D341Med (cell line): ENCODE measurements around the gene S100Z.
A peak's percentile ranks its signal among the peaks of the same experiment; 100 is the strongest.
"Not testable (repeated sequence)": the region's sequence is repeated elsewhere in the genome, so short reads cannot be mapped to it uniquely, and the experiment has no call there.

ENCODE experiments used
- DNase-seq: peaks from one replicate; pipeline ENCODE4 v3.0.0; 2012; ENCODE audit warnings: low spot score

Gene S100Z

DNA sequence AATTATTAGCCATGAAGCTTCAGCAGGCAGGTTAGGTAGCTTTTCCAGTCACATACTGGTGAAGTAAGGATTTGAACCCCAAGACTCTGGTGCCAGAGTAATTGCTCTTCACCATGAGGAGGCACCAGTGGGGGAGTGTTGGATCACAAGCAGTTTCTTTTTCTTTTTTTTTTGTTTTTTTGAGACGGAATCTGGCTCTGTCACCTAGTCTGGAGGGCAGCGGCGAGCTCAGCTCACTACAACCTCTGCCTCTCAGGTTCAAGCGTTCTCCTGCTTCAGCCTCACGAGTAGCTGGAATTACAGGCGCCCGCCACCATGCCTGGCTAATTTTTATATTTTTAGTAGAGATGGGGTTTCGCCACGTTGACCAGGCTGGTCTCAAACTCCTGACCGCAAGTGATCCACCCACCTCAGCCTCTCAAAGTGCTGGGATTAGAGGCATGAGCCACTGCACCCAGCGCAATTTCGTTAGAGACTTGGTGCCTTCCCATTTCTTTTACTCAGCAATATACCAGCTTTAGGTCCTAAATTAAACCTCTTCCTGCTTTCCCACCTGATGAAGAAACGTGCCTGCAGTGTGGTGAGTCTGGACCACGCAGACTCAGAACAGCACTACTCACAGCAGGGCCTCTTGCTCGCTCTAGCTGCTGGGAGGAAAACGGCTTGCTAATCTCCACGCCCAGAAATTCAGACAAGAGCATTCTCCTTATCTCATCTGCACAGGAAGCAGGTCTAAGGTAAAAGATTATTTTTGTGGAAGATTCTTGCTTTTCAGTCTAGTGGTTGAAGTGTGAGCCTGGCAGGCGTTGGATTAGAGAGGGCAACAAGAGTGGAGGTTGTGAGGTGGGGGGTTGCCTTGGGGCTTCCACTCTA, at the start of gene S100Z:
Gene S100Z (plus strand): TSS at position 596 of the 873 bp plus-strand sequence. CDS start 25,346 bp downstream, outside the sequence.
- no peak for DNase-seq

DNA sequence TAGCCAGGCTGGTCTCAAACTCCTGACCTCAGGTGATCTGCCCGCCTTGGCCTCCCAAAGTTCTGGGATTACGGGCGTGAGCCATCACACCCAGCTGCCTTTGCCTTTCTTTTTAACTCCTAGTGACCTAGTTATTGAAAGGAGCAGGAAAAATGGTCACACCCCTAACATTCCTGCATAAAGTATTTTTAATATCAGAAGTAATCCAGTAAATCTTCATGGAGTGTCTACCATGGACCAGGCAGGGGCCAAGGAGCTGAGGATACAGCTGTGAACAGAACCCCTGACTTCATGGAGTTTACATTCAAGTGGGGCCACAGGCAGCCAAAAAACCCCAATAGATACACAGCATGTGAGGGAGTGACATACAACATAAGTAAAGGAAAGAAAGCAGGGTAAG, 49.2 kb upstream of the S100Z start:
- no peak for DNase-seq

DNA sequence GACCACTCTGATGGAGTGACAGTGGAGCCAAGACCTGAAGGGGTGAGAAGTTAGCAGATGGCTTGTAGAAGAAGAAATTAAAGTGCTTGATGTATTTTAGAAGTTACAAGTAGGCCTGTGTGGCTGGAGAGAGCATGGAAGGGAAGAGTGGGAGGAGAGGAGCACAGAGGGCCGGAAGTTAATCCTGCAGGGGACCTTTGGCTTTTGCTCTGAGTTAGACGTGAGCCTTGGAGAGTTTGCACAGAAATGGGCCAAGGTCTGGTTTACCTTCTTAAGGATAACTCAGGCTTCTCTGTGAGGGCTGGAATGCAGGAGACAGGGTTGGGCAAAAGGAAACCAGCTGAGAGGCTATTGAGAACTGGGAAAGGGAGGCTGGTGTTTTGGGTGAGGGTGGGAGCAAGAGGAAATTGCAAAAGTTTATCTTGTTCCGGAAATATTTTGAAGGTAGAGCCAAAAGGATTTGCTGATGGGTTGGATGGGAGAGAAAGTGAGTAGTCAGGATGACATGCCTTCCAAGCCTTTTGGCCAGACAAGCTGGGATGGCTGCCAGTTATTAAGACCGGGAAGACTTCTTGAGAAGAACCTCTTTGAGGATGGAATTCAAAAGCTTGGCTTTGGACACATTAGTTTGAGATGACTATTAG, 48.5 kb upstream of the S100Z start:
- no peak for DNase-seq

DNA sequence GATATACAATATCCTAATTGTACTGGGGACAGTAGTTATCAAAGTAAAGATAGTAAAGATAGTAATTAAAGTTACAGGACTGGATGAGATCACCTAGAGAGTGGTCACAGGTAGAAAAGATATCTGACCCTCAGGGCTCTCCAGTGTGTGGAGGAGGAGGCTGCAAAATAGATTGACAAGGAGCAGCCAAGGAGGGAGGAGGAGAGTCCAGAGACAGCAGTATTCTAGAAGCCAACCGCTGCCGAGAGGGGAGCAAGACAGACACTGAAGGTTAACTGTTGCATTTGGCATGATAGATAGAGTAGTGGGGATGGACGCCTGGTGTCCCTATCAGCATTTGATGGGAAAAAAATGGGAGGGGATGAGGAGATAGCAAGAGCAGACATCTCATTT, 48.0 kb upstream of the S100Z start:
- DNase-seq = no peak

- no peak for DNase-seq
Measured at GRCh38 chr5:76804266-76804665, 45.5 kb upstream of the S100Z start.

- DNase-seq = no peak
Measured at GRCh38 chr5:76805821-76806505, 43.9 kb upstream of the S100Z start.

DNA sequence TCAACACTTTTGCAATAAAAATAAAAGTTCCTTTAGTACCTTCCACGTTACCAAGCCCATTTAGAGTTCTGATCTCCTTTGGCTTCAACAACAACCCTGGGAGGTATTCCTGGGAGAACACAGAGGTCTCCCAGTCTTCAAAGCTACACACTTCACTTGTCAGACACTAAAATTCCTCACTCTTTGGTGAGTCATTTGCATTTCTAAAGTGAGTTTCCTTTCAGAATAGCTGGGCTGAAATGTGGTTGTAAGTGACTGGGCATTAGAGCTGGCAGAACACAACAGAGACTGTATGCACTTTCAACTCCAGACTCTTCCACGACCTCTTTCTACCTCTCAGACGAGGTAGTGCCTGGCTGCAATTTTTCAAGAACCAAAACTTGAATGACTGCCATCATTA, 42.5 kb upstream of the S100Z start:
- no peak for DNase-seq

DNA sequence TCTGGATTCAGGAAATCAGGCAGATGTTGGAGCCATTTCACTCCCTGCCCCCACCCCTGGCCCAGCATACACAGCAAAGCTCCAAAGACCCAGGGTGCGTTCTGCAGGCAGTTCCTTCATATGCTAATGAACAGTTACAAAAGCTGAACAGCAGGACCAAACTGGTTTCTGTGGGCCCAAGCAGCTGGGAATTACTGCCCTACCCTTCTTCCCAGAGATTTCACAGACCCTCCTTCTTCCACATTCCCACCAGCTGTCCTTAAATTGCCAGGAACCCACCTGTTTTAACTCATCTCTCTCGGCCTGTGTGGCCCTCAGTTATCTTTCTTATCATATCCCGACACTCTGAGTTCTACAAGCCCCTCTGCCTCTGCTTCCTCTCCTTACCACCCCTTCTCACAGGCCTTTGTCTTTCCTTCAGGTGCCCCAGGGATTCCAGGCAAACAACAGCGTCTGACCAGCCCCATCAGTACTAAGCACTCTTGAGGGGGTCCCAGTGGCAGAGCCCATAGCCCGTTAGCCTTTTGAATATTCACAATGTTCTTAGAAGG, 41.6 kb upstream of the S100Z start:
- DNase-seq = no peak

- no peak for DNase-seq
Measured at GRCh38 chr5:76809141-76809540, 40.7 kb upstream of the S100Z start.

DNA sequence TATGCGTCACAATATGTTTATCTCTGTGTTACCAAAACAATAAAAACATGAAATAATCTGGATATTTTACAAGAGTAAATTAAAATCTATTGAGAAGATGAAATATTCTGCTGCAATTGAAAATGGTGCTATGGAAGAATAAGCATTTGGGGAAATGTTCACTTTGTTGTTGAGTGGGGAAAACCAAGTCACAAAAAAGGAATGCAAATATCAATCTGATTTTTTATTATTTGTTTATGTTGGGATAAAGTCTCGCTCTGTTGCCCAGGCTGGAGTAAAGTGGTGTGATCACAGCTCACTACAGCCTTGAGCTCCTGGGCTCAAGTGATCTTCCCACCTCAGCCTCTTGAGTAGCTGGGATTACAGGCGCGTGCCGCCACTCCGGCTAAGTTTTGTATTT, 39.6 kb upstream of the S100Z start:
- DNase-seq = no peak

- DNase-seq = no peak
Measured at GRCh38 chr5:76811214-76811613, 38.6 kb upstream of the S100Z start.

DNA sequence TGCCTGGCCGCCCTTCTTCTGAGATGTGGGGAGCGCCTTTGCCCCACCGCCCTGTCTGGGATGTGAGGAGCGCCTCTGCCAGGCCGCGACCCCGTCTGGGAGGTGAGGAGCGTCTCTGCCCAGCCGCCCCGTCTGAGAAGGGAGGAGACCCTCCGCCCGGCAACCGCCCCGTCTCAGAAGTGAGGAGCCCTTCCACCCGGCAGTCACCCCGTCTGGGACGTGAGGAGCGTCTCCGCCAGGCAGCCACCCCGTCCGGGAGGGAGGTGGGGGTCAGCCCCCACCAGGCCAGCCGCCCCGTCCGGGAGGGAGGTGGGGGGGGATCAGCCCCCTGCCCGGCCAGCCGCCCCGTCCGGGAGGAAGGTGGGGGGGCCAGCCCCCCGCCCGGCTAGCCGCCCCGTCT, 37.6 kb upstream of the S100Z start:
- not testable (repeated sequence) for DNase-seq

- no peak for DNase-seq
Measured at GRCh38 chr5:76813982-76814562, 35.7 kb upstream of the S100Z start.

GRCh38 chr5:76816110-76816831, 33.5 kb upstream of the S100Z start:
- no peak for DNase-seq

DNA sequence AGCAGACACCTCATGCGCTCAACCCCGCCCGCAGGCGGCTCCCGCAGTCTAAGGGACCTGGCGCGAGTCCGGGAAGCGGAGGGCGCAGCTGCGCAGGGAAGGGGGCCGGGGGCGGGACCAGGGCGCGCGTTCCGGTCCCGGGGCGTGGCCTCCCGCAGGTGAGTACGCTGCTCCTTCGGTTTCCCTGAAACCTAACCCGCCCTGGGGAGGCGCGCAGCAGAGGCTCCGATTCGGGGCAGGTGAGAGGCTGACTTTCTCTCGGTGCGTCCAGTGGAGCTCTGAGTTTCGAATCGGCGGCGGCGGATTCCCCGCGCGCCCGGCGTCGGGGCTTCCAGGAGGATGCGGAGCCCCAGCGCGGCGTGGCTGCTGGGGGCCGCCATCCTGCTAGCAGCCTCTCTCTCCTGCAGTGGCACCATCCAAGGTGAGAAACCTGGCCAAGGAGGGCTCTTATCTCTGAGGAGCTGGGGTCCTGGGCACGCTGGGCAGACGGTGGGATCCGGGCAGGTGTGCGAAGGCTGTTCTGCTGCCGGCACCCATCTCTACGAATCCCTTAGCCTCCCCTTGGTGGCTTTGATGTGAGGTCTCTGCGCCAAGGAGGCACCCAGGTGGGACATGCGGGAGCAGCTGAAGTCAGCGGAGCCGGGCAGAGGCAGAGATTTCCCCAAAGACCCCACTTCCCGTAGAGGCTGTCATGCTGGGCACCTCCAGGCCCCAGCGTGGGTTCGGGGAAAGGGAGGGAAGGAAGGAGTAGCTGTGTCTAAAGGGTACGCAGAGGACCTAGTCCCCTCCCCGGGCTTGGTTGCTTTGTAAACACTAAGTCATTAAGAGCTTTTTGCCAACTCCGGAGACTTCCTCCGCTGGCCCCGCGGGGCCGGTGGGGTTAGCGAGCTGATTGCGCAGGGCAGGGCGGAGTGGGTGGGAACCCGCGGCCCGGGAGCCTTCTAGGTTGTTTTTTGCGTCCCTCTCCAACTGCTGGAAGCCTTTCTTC, 30.7 kb upstream of the S100Z start, which contains the start of gene F2RL1:
Gene F2RL1 (plus strand): TSS at position 187 of the 988 bp plus-strand sequence. CDS start 153 bp downstream, at position 340.
- peak; percentile 81 for DNase-seq

- DNase-seq = no peak
Measured at GRCh38 chr5:76819851-76820525, 29.8 kb upstream of the S100Z start.

DNA sequence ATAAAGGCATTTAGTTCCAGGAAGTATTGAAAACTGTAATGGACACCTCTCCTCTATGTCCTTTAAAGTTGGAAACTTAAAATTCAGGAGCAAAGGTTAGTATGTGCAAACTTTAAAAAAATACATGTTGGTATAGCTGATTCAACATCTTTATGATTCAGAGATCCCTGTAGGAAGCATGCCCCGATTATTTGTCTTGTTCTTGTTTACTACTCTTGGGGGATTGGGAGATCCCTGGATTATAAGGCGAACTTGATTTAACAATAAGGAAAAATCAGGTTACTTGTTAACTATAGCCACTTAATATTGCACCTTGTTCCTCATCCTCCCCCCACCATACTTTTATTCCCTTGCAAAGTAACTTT, 29.3 kb upstream of the S100Z start:
- no peak for DNase-seq

- DNase-seq = no peak
Measured at GRCh38 chr5:76821136-76821535, 28.7 kb upstream of the S100Z start.

DNA sequence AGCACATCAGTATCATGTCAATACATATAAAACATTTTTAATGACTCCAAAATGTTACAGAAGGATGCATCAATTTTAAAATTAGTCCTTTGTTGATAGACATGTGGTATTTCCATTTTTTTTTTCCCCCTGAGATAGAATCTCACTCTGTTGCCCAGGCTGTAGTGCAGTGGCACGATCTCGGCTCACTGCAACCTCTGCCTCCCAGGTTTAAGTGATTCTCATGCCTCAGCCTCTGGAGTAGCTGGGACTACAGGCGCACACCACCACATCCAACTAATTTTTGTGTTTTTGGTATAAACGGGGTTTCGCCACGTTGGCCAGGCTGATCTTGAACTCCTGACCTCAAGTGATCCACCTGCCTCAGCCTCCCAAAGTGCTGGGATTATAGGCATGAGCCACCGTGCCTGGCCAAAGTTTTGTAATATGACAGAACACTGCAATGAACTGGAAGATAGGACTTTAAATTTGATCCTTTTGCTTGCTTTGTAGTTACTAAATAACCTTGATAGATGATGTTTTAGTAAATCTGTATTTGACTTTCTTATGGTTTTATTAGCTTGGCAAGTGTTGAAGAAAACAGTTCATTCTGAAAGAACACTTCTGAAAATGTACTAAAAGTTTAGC, 27.6 kb upstream of the S100Z start:
- DNase-seq = not testable (repeated sequence)
